Kidney glomerular epithelial cell (primary cell): ENCODE results near the gene MTMR3.
A peak's percentile ranks its signal among the peaks of the same experiment; 100 is the strongest.

Experiments
- DNase-seq: peaks from one replicate; lab custom pipeline; 2025; lab: John Stamatoyannopoulos, UW

Gene MTMR3

GRCh38 chr22:30002861-30003486, 120.0 kb downstream of the MTMR3 start:
- DNase-seq = no peak

- no peak for DNase-seq
These were observed 121.1 kb downstream of the MTMR3 start for GRCh38 chr22:30004101-30004500.

- DNase-seq = no peak
These were observed 121.7 kb downstream of the MTMR3 start for GRCh38 chr22:30004694-30005093.

- DNase-seq = peak; percentile 85
These were observed 122.4 kb downstream of the MTMR3 start for GRCh38 chr22:30005213-30005857.

GRCh38 chr22:30007361-30007760, 124.4 kb downstream of the MTMR3 start:
- DNase-seq = no peak

- DNase-seq = no peak
These were observed 125.4 kb downstream of the MTMR3 start for GRCh38 chr22:30008401-30008800.

- no peak for DNase-seq
These were observed 126.5 kb downstream of the MTMR3 start for GRCh38 chr22:30009478-30009877.

GRCh38 chr22:30010789-30011405, 127.9 kb downstream of the MTMR3 start:
- no peak for DNase-seq

- DNase-seq = no peak
These were observed 130.2 kb downstream of the MTMR3 start for GRCh38 chr22:30013201-30013600.

GRCh38 chr22:30014244-30014643, 131.3 kb downstream of the MTMR3 start:
- DNase-seq = no peak

GRCh38 chr22:30015229-30015797, 132.3 kb downstream of the MTMR3 start:
- DNase-seq = no peak

GRCh38 chr22:30015846-30016245, 132.9 kb downstream of the MTMR3 start:
- peak; percentile 32 for DNase-seq

- DNase-seq = no peak
These were observed 133.6 kb downstream of the MTMR3 start for GRCh38 chr22:30016596-30016995.

- no peak for DNase-seq
These were observed 134.6 kb downstream of the MTMR3 start for GRCh38 chr22:30017375-30018223.

- DNase-seq = no peak
These were observed 137.5 kb downstream of the MTMR3 start for GRCh38 chr22:30020511-30020910.

GRCh38 chr22:30021338-30021737, 138.4 kb downstream of the MTMR3 start:
- DNase-seq = no peak

GRCh38 chr22:30021881-30022619, 139.1 kb downstream of the MTMR3 start:
- DNase-seq = no peak

GRCh38 chr22:30023099-30023660, 140.2 kb downstream of the MTMR3 start:
- no peak for DNase-seq

- DNase-seq = no peak
These were observed 141.3 kb downstream of the MTMR3 start for GRCh38 chr22:30024231-30024630.

- DNase-seq = no peak
These were observed 142.2 kb downstream of the MTMR3 start for GRCh38 chr22:30025221-30025620.

GRCh38 chr22:30026756-30027155, 143.8 kb downstream of the MTMR3 start:
- DNase-seq = no peak
